ENCODE data around the gene GLYR1.

The GLYR1 gene

DNA sequence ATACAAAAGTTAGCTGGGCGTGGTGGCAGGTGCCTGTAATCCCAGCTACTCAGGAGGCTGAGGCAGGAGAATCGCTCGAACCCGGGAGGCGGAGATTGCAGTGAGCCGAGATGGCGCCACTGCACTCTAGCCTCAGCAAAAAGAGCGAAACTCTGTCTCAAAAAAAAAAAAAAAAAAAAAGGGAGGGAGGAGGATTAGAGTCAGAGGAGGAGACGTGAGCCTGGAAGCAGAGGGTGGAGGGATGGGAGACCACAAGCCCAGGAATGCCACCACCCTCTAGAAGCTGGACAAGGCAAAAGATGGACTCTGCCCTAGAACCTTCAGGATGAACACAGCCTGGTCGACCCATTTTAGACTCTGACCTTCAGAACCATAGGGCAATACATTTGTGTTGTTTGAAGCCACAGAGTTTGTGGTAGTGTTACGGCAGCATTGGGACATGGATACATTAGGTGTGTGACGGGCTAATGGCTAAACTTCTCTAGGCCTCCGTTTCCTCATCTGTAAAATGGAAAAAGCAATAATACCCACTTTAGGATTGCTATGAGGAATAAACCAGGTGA lies 54.1 kb downstream of the GLYR1 start:
- H3K4me3 ChIP-seq (ENCODE audit: low read depth, low read length), result no peak overlapping the region
- POLR2A ChIA-PET, result interaction anchor here (0.7 kb wide), 1 partner anchor 34 kb away, joined by 5 read pairs; no protein-coding TSS in a partner anchor
- H3K36me3 ChIP-seq (ENCODE audit: control insufficient read depth in 2 of 2, insufficient read depth in 1 of 2, low read length in 2 of 2), result peaks cover 0 to 9% of the 10 kb centered on the region in 2 experiments; a peak in 1 of 3 replicates
- no peak overlapping the region for H3K27ac ChIP-seq (ENCODE audit: extremely low read depth, low read depth, low read length)
- TF ChIP-seq ZNF600 (tag by site-specific recombination; IDR thresholded peaks at IDR 0.05), result 0 out of 2 replicates have a peak, but pooled peaks have one; percentile 23
- TF ChIP-seq OVOL3 (tag by site-specific recombination; IDR thresholded peaks at IDR 0.05), result no peak
- no peaks in the 10 kb centered on the region for H3K4me1 ChIP-seq (ENCODE audit: control insufficient read depth, insufficient read depth, low read length)
- H3K9me3 ChIP-seq (ENCODE audit: control insufficient read depth, insufficient read depth, low read depth, low read length), result no peaks in the 10 kb centered on the region
- CTCF ChIA-PET, result no interaction called here

DNA sequence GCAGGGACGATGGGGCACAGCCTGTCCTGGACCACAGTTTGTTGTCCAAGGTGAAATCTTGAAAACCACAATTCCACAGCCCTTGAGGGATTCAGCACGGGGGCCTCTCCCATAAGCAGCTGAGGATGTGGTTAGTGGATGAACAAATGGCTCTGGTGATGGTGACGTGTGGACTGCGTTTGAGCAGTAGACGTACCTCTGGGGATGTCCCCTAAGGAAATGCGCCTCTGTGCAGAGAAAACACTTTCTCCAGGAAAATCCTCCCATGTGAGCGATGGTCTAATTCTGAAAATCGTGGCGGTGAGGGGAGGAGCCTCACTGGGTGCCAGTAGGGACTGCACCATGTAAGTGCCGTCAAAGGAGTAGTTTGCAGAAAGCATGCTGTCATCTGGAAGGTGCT lies 56.2 kb downstream of the GLYR1 start:
- TF ChIP-seq KLF10 (tag by site-specific recombination; IDR thresholded peaks at IDR 0.05) (no peak), ZNF416 (tag by site-specific recombination; IDR thresholded peaks at IDR 0.05) (no peak), SALL2 (tag by site-specific recombination; IDR thresholded peaks at IDR 0.05; ENCODE audit: borderline replicate concordance) (no peak), ZNF658 (tag by site-specific recombination; IDR thresholded peaks at IDR 0.05) (no peak), BCL11A (tag by site-specific recombination; IDR thresholded peaks at IDR 0.05; ENCODE audit: low read depth) (no peak)
- TF ChIP-seq, protein P1, sequence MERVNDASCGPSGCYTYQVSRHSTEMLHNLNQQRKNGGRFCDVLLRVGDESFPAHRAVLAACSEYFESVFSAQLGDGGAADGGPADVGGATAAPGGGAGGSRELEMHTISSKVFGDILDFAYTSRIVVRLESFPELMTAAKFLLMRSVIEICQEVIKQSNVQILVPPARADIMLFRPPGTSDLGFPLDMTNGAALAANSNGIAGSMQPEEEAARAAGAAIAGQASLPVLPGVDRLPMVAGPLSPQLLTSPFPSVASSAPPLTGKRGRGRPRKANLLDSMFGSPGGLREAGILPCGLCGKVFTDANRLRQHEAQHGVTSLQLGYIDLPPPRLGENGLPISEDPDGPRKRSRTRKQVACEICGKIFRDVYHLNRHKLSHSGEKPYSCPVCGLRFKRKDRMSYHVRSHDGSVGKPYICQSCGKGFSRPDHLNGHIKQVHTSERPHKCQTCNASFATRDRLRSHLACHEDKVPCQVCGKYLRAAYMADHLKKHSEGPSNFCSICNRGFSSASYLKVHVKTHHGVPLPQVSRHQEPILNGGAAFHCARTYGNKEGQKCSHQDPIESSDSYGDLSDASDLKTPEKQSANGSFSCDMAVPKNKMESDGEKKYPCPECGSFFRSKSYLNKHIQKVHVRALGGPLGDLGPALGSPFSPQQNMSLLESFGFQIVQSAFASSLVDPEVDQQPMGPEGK (tag by site-specific recombination; IDR thresholded peaks at IDR 0.05), result no peak
- TF ChIP-seq, protein P2, sequence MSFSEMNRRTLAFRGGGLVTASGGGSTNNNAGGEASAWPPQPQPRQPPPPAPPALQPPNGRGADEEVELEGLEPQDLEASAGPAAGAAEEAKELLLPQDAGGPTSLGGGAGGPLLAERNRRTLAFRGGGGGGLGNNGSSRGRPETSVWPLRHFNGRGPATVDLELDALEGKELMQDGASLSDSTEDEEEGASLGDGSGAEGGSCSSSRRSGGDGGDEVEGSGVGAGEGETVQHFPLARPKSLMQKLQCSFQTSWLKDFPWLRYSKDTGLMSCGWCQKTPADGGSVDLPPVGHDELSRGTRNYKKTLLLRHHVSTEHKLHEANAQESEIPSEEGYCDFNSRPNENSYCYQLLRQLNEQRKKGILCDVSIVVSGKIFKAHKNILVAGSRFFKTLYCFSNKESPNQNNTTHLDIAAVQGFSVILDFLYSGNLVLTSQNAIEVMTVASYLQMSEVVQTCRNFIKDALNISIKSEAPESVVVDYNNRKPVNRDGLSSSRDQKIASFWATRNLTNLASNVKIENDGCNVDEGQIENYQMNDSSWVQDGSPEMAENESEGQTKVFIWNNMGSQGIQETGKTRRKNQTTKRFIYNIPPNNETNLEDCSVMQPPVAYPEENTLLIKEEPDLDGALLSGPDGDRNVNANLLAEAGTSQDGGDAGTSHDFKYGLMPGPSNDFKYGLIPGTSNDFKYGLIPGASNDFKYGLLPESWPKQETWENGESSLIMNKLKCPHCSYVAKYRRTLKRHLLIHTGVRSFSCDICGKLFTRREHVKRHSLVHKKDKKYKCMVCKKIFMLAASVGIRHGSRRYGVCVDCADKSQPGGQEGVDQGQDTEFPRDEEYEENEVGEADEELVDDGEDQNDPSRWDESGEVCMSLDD (tag by site-specific recombination; IDR thresholded peaks at IDR 0.05), result no peak
- TF ChIP-seq, protein P3, sequence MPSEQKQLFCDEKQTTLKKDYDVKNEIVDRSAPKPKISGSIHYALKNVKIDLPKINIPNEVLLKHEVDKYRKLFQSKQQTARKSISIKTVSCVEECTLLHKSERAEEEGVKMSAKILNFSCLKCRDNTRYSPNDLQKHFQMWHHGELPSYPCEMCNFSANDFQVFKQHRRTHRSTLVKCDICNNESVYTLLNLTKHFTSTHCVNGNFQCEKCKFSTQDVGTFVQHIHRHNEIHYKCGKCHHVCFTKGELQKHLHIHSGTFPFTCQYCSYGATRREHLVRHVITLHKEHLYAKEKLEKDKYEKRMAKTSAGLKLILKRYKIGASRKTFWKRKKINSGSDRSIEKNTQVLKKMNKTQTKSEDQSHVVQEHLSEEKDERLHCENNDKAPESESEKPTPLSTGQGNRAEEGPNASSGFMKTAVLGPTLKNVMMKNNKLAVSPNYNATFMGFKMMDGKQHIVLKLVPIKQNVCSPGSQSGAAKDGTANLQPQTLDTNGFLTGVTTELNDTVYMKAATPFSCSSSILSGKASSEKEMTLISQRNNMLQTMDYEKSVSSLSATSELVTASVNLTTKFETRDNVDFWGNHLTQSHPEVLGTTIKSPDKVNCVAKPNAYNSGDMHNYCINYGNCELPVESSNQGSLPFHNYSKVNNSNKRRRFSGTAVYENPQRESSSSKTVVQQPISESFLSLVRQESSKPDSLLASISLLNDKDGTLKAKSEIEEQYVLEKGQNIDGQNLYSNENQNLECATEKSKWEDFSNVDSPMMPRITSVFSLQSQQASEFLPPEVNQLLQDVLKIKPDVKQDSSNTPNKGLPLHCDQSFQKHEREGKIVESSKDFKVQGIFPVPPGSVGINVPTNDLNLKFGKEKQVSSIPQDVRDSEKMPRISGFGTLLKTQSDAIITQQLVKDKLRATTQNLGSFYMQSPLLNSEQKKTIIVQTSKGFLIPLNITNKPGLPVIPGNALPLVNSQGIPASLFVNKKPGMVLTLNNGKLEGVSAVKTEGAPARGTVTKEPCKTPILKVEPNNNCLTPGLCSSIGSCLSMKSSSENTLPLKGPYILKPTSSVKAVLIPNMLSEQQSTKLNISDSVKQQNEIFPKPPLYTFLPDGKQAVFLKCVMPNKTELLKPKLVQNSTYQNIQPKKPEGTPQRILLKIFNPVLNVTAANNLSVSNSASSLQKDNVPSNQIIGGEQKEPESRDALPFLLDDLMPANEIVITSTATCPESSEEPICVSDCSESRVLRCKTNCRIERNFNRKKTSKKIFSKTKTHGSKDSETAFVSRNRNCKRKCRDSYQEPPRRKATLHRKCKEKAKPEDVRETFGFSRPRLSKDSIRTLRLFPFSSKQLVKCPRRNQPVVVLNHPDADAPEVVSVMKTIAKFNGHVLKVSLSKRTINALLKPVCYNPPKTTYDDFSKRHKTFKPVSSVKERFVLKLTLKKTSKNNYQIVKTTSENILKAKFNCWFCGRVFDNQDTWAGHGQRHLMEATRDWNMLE (tag by site-specific recombination; conservative IDR thresholded peaks at IDR 0.05; ENCODE audit: low read depth), result no peak
- TF ChIP-seq, protein P4, sequence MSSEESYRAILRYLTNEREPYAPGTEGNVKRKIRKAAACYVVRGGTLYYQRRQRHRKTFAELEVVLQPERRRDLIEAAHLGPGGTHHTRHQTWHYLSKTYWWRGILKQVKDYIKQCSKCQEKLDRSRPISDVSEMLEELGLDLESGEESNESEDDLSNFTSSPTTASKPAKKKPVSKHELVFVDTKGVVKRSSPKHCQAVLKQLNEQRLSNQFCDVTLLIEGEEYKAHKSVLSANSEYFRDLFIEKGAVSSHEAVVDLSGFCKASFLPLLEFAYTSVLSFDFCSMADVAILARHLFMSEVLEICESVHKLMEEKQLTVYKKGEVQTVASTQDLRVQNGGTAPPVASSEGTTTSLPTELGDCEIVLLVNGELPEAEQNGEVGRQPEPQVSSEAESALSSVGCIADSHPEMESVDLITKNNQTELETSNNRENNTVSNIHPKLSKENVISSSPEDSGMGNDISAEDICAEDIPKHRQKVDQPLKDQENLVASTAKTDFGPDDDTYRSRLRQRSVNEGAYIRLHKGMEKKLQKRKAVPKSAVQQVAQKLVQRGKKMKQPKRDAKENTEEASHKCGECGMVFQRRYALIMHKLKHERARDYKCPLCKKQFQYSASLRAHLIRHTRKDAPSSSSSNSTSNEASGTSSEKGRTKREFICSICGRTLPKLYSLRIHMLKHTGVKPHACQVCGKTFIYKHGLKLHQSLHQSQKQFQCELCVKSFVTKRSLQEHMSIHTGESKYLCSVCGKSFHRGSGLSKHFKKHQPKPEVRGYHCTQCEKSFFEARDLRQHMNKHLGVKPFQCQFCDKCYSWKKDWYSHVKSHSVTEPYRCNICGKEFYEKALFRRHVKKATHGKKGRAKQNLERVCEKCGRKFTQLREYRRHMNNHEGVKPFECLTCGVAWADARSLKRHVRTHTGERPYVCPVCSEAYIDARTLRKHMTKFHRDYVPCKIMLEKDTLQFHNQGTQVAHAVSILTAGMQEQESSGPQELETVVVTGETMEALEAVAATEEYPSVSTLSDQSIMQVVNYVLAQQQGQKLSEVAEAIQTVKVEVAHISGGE (tag by site-specific recombination; conservative IDR thresholded peaks at IDR 0.05; ENCODE audit: low read depth), result no peak
- TF ChIP-seq, protein P5, sequence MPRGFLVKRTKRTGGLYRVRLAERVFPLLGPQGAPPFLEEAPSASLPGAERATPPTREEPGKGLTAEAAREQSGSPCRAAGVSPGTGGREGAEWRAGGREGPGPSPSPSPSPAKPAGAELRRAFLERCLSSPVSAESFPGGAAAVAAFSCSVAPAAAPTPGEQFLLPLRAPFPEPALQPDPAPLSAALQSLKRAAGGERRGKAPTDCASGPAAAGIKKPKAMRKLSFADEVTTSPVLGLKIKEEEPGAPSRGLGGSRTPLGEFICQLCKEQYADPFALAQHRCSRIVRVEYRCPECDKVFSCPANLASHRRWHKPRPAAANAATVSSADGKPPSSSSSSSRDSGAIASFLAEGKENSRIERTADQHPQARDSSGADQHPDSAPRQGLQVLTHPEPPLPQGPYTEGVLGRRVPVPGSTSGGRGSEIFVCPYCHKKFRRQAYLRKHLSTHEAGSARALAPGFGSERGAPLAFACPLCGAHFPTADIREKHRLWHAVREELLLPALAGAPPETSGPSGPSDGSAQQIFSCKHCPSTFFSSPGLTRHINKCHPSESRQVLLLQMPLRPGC (tag by site-specific recombination; IDR thresholded peaks at IDR 0.05), result no peak
- H3K9me3 ChIP-seq (ENCODE audit: control insufficient read depth, insufficient read depth, low read depth, low read length), result no peaks in the 10 kb centered on the region
- no peaks in the 10 kb centered on the region for H3K36me3 ChIP-seq (ENCODE audit: control insufficient read depth in 2 of 2, insufficient read depth in 1 of 2, low read length in 2 of 2)
- no peaks in the 10 kb centered on the region for H3K4me1 ChIP-seq (ENCODE audit: control insufficient read depth, insufficient read depth, low read length)
- no peak overlapping the region for H3K27ac ChIP-seq (ENCODE audit: extremely low read depth, low read depth, low read length)
- ChIA-PET POLR2A (interaction anchor here (0.9 kb wide), 1 partner anchor 12 kb away, joined by 3 read pairs; the partner anchor contains the start of gene ROGDI), CTCF (interaction anchor here (0.8 kb wide), 1 partner anchor 11 kb away, joined by 3 read pairs; no protein-coding TSS in a partner anchor)
- H3K4me3 ChIP-seq (ENCODE audit: low read depth, low read length), result no peak overlapping the region
